Mesenteric fat pad (tissue), 1 donor: Measurements from ENCODE around the gene CCNE1. TPM values are rescaled to one million over a fixed set of nuclear protein-coding genes. Genes with fewer than 3 reads are reported as not detected.

Experiments used
- DNase-seq: peaks from one replicate; pipeline ENCODE4 v3.0.0-alpha.2; 2020; ENCODE audit warnings: low spot score
- total RNA-seq: library from RNA; stranded (reverse); fragmentation: NEBNext Ultra II Directional; extraction: Animal tissue kit (Norgen Biotek cat#: 25700); gene quantifications from one replicate; pipeline ENCODE4 v1.2.1, GENCODE V29; 2021
- donor health status: DM: yes; HTN: yes; CAD: no.

CCNE1 gene
- total RNA-seq, 1 donor from 2014 or later, result 2.0 TPM

DNA sequence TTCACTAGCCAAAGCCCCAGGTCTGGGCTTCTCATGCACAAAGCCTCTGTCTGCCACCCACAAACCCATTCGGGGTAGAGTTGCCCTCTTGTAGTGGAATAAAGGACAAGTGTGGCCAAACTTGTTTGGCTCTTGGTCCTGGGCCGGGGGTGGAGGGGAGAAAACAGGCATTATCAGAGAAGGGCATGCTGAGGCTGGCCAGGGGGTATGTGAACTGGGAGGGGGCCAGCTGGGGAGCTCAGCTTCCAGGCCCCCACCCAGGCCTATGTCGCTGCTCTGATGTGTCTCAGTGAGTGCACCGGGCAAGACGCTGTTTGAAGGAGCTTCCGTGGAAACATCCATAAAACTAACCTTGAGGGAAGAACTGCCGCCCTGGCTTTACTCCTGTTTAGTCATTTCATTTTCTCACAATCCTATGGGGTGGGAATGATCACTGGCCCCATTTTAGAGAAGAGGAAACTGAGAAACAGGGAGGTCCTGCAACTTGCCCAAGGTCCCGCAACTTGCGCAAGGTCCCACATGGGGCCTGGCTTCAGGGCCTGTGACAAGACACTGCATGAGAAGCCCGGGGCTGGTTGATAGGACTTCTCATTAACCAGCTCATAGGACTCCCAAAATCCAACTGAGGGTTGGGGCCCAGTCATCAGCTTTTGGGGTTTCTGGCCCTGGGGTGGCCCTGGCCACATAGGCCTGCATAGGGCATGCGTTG lies 30.8 kb downstream of the CCNE1 start:
- no peak for DNase-seq

DNA sequence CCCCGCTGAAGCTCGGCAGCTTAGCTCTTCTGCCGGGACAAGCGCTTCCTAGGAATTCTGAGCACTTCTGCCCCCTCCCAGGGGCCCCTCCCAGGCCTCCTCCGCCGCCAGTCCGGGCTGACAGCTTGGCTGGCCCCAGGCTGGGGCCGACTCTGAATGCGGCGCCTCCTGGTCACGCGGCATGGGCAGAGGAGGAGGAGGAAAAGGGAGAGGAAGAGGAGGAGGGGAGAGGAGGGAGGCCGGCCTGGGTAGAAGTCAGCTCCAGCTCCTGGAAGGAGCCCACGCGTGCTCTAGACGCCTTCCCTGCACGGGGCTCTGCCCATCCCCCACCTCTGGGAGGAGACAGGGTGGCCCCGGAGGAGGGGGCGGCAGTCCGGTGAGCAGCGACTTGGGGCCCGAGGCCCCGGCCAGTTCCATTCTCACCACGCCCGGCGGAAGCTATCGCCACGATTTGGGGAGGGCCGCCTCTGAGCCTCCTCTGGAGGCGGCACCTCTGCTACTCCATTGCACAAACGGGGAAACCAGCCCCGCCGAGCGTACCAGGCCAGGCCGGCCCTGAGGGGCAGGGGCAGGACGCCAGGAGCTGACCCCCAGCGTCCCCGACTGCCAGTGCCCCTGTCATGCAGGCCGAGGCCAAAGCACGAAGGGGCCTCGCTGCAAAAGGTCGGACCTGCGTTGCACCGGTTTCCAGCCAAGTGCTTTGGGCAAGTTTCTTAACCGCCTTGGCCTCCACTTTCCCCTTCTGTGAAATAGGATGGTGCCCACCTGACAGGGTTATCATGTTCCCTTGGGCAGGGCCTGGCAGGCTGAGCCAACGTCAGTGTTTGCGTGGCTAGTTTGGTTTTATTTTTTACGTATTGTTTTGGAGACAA lies 31.6 kb downstream of the CCNE1 start:
- no peak for DNase-seq

DNA sequence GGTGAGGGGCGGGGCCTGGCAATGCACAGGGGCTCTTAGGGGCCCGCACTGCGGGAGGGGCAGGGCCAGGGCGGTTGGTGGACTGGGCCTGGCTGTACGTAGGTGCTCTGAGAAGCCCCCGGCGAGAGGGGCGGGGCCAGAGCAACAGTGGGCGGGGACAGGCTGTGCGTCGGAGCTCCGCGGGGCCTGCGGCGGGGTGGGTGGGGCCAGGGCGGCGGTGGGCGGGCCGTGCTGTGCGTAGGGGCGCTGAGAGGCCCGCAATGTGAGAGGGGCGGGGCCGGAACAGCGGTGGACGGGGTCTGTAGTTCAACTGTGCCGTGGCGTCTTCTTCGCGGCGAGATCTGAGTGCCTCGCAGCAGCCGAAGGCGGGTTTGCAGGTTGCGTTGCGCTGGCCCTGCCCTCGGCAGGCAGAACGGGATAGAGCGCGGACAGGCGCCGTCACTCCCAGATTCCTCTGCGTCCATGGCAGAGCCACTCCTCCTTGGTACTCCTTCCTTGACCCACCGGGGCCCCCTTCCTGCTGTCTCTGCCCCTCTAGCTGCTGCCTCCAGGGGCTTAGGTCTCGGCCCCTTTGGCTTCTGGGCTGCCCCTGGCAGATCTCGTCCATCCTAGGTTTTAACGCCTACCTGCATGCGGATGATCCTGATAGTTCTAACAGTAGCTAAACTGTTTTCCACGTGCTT lies 33.2 kb downstream of the CCNE1 start:
- DNase-seq, result peak; percentile 95

DNA sequence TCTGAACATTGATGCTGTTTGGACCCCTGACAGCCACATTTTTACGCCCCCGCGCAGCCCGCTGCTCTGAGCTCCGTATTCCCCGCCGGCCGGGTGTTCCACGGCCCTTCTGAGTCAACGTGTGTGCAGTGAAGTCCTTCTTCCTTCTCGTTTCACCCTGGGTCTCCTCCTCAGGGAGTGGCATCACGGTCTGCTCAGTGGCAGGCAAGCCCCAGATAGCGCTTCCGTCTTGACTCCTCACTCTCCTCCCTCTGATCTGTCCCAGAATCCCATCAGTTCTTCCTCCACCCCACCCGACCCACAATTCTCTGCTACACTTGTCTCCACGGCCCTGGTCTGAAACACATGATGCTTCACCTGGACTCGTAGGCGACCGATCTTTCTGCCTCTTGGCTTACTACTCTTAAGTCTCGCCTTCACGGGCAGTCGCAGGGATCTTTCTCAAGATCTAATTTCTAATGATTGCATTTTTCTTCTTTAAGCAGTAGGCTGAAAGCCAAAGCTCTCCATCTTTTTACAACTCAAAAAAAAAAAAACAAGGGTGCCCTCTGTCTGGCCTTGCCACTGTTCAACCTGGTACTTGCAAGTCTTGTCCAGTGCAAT lies 33.9 kb downstream of the CCNE1 start:
- DNase-seq, result no peak

DNA sequence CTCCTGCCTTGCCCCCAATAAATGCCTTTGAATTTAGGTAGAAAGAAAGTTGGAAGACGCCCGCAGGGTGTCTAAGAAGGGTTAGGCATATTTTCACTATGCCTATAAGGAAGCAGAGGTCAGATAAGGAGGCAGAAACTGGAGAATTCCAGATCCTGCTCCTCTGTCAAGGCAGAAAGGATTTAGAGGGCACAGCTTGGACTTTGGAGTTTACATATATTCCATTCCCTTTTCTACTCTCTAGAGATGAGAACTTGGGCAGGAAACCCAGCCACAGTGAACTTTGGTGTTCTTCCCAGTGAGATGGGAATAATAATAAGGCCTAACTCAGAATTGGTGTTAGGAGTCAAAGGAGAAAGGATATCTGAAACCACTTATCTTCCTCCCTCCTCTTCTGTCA lies 37.4 kb downstream of the CCNE1 start:
- DNase-seq, result no peak

DNA sequence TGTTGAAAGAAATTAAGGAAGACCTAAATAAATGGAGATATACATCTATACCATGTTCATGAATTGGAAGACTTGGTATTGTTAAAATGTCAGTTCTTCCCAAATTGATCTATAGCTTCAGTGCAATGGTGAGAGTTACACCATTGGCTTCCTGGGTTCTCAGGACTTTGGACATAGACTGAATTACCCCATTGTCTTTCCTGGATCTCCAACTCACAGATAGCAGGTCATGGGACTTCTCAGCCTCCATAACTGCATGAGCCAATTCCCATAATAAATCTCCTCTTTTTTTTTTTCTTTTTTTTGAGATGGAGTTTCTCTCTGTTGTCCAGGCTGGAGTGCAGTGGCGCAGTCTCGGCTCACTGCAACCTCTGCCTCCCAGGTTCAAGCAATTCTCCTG lies 38.7 kb downstream of the CCNE1 start:
- DNase-seq, result no peak

DNA sequence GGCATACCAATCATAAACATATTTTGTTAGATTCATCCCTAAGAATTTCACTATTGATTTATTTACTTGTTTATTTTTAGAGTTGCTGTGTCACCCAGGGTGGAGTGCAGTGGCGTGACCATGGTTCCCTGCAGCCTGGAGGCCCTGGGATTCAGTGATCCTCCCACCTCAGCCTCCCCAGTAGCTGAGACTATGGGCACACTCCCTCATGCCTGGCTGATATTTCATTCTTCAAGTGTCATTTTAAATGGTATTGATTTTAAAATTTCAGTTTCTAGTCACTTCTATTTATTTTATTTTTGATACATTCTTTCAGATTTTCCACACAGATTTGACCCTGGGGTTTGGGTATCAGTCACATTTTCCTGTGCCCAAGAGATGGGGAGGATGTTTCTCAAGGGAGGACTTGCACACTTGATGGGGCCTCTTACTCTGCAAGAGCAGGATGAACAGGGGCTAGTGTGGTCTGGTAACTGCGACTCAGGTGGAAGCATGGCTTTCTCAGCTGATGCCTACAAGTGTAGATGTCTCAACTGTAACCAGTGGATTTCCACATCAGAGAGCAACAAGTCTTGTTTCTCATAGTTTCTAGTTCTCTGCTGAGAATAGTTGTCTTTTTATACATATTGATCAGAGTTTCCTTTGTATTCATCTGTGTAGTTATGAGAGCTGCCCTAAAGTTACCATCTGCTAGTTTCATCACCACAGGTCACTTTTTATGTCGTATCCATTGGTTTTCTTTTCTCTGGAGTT lies 40.2 kb downstream of the CCNE1 start:
- DNase-seq, result no peak

DNA sequence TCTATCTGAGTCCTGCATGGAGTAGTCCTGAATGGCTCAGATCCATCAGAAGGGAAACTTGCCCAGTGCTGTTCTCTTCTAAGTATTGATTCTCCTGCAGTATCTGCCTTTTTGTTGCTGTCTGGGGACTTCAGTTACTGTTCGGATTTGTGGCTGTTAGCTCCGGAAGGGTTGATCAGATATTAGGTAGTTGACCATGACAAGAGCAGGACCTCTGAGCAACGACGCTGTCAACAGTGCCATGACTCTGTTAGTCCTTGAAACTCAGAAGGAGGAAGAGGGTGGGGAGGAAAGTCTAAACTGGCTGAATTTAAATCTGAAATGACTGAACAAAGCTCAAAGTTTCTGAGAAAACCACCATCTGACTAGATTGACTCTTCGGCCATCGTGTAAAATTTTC lies 42.2 kb downstream of the CCNE1 start:
- DNase-seq, result no peak

DNA sequence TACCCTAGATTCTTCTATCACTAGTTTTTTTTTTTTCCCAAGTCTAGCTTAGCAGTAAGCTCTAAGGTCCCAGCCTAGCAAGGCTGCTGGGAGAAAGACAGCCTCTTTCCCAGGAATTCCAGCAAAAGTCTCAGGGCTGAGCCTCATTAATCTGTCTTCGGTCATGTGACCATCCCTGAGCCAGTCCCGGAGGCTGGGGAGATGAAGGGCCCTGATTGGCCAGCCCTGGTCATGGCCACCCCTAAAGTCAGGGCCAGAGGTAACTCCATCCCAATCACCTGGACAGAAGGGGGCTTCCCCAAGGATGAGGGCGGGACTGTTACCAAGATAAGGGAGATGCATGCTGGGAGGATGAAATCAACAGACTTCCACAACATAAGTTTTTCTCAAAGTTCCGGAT lies 43.3 kb downstream of the CCNE1 start:
- DNase-seq, result no peak

DNA sequence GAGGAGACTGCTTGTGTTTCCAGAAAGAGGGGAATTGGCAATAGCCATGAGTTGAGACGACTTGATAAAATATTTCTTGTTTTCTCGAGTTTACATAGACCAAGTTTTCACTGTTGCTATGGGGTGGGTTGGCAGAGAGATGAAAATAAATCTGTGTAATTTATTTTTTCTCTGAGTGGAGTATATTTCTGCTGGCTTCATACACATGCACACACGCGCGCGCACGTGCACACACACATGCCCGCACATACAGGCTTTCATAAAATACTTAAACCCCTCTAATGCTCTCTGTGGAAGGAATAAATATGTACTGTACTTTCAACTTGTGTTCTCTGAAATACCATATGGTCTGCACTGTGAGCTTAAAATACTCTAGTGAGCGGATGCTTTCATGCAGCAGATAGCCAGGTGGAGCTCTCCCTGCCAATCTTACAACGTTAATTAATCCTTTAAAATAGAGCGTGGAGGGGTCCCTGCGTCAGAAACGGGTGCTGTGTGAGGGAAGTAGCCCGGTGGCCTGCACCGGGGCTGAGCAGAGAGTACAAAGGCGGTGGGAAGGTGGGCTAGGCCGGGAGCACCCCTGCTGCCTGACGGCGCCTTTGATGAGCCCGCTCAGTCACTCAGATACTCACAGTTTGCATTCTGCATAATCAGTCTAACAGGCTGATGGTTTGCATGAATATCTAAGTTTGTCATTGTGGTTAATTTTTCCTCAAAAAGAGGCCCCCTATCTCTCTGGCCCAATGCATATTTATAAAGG lies 44.1 kb downstream of the CCNE1 start:
- DNase-seq, result no peak

DNA sequence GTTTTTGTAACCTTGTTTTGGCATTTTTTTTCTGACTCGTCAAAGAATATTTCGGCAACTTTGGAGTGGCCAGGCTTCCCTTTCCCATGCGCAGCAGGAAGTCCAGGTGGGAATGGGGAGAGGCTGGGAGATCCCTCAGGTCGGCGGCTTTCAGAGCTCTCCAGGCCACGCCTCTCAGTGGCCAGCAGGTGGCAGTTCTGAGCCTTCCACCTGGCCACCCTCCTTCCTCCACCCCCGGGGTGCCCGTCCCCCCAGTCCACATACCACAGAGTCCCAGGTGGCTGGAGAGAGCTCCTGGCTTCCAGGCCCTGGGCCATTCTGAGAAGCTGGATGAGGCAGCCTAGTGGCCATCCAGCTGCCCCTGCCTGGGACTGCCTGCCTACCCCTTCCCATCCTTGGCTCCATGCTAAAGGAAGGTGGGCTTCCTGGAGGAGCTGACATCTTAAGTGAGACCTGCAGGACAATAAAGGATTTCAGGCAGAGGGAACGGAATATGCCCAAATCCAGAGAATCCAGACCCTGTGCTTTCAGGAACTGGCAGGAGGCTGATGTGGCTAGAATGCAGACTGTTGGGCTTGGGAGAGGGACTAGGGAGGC lies 46.3 kb downstream of the CCNE1 start:
- no peak for DNase-seq

DNA sequence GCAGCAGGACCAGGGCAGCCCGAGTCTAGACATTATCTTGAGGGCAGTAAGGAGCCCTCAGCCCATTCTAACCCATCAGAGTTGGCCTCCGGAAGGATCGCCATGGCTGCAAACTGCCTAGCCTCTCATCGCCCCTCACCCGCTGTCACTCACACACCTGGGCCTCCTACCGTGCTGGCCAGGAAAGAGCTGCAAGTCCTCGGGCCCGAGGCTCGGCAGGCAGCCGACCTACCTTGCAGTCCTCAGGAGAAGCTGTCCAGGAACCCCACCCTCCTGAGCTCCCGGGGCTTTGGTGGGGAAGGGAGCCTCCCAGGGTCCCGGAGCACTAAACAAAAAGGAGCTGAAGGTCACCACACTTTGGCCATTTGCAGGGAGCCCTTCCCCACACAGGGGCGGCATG lies 46.8 kb downstream of the CCNE1 start:
- DNase-seq, result no peak

DNA sequence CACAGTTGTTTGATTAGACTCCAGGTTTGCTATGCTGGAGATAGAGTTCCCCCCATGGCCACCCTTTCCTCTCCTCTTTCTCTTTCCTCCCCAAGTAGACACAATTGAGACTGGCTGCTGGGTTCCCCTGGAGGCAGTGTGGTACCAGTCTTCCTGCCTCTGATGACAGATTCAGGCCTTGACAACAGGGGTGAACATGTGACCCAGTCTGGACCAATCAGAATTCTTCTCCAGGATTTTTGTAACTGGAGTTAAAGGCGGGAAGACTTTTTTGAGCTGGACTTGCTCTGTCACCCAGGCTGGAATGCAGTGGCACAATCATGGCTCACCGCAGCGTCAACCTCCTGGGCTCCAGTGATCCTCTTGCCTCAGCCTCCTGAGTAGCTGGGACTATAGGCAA lies 48.7 kb downstream of the CCNE1 start:
- no peak for DNase-seq

DNA sequence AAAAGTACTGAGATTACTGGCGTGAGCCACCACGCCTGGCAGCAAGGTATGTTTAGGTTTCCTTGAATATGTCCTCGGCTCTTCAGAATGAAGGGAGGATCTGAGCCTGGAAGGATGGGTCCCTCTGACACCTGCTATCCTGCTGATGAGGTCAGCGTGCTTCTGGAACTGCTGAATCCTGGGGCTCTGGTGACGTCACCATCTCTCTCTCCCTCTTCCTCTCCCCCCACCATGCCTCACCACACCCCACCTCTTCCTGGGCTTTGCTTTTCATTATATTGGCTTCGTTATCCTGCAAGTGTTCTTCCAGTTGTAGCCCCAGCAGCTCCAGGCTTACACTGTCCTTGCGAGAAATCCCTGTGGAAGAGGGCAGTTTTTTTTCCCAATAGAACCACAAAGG lies 49.8 kb downstream of the CCNE1 start:
- DNase-seq, result no peak

DNA sequence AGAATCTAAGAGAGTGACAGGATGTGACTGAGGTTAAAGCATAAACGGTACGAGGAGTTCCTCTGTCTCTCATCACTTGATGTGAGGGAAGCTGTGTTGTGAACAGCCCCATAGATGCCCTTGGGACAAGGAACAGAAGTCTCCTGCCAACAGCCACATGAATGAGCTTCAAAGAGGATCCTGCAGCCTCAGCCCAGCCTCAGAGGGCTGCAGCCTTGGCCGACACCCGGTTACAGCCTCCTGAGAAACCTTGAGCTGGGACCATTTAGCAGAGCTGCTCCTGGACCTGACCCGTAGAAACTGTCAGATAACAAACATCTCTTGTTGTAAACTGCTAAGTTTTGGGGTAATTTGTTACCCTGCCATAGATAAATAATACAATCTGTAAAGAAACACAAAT lies 54.2 kb downstream of the CCNE1 start:
- DNase-seq, result no peak

DNA sequence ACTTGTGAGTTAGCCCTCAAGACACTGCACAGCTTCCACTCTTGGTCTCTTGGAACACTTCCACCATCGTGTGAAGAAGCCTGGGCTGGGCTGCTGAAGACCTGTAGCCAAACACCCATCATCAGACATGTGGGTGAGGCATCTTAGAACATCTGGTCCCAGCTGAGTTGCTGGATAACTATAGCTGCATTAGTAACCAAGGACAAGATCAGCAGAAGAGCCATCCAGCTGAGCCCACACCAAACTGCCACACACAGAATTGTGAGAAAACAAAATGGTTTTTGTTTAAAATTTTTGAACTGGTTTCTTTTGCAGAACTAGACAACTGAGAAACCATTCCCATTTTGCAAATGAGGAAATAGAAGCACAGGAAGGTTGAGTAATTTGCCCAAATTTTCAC lies 56.2 kb downstream of the CCNE1 start:
- no peak for DNase-seq

DNA sequence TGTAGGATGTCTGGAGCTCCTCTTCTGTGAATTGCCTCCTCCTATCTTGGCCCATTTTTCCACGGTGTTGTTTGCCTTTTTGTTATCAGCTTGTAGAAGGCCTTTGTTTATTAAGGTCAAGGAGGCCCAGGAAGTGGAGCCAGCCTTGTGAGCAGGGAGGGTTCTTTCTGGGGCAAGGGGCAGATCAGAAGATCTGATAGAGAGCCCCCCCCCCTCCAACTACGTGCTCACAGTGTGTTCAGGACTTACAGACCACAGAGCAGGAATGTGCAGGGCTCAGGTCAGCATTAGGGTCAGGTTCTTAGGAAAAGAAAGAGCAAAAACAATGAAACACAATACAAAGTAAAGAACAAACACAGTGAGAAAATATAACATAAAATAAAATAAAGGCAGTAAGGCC lies 59.4 kb downstream of the CCNE1 start:
- DNase-seq, result no peak

DNA sequence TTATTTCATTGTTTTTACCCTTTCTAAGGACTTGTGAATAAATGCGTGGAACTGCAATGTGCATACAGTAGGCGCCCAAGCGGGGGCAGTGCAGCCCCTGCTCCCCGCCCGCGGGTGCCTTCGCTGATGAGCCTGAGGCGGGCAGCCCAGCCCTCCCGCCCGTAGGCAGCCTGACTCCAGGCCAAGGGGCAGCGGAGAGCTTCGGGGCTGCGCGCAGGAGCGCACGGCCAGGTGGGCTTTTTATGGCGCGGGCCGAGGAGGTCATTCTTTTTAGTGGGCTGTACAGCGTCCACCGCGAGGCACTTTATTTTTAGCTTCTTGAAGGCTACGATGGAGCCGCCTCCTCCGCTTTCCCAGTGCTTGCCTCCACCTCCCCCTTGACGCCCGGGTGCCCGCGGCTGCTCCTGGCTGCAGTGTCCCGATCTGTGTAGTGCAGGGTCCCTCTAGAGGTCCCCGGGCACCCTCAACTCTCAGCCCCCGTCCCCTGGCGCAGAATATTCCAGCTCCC lies 60.5 kb downstream of the CCNE1 start:
- no peak for DNase-seq

DNA sequence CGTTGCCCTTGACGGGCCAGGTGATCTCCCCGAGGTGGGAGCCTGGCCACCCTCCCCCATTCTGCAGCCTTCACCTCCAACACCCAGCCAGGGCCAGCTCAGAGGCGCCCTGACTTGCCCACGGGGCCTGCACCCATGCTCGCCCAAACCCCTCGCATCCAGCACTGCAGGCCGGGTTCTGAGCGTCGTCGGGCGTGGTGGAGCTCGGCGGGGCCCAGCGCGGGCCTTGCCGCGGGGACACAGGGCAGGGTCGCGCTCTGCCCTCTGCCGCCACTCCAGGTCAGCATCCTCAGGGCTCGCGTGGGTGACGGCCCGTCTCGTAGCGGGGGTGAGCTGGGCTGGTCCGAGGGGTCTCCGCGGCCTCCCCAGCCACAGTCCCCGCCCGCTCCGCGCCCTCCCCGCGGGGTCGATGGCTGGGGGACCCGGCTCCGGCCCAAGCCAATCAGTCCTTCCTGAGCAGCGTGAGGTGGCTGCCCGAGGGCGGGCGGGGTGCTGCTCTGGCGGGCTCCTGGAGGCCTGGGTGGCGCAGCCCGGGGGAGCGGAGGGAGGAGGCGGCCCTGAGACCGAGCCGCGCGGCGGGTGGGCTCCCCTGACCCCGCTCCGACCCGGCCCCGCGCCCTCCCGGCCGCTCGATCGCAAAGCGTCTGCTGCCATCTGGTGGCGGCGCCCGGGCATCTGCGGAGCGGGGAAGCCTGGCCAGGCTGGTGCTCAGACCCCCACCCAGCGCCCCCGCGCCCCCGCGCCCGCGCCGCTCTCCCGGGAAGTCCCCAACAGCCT lies 61.4 kb downstream of the CCNE1 start:
- DNase-seq, result no peak
